Brain microvascular endothelial cell (primary cell): ENCODE measurements around the gene ANKK1.

Experiments
- DNase-seq: peaks from one replicate; pipeline ENCODE4 v3.0.0-alpha.2; 2020
- H3K27ac ChIP-seq: fragments of 250-450 bp; sonication (Bioruptor Pico); 2 replicates; pipeline ENCODE4 v1.5.1; 2020; ENCODE audit warnings: mild to moderate bottlenecking, moderate library complexity
- H3K27me3 ChIP-seq: fragments of 250-450 bp; sonication (Bioruptor Pico); replicated peaks from 2 replicates; pipeline ENCODE4 v1.5.1; 2020; ENCODE audit warnings: mild to moderate bottlenecking
- H3K36me3 ChIP-seq: fragments of 250-450 bp; sonication (Bioruptor Pico); replicated peaks from 2 replicates; pipeline ENCODE4 v1.5.1; 2020; ENCODE audit warnings: mild to moderate bottlenecking
- H3K4me3 ChIP-seq: 2 replicates; pipeline ENCODE4 v1.5.1; 2011; ENCODE audit warnings: low read depth, mild to moderate bottlenecking, control low read depth, low read length, moderate library complexity
- CTCF ChIP-seq: IDR thresholded peaks from 2 replicates; pipeline ENCODE4 v1.5.1; 2011; ENCODE audit warnings: low read depth, mild to moderate bottlenecking, moderate library complexity, low read length, control low read depth, inconsistent platforms; ENCODE audit errors: missing control alignments
- in situ Hi-C: cut with HindIII; loops from 2 replicates; pipeline ENCODE4 v1.10.0; 2017; ENCODE audit warnings: low sequenced_read_pairs, low pct_ligation_motif_present

Gene ANKK1, protein sequence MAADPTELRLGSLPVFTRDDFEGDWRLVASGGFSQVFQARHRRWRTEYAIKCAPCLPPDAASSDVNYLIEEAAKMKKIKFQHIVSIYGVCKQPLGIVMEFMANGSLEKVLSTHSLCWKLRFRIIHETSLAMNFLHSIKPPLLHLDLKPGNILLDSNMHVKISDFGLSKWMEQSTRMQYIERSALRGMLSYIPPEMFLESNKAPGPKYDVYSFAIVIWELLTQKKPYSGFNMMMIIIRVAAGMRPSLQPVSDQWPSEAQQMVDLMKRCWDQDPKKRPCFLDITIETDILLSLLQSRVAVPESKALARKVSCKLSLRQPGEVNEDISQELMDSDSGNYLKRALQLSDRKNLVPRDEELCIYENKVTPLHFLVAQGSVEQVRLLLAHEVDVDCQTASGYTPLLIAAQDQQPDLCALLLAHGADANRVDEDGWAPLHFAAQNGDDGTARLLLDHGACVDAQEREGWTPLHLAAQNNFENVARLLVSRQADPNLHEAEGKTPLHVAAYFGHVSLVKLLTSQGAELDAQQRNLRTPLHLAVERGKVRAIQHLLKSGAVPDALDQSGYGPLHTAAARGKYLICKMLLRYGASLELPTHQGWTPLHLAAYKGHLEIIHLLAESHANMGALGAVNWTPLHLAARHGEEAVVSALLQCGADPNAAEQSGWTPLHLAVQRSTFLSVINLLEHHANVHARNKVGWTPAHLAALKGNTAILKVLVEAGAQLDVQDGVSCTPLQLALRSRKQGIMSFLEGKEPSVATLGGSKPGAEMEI

GRCh38 chr11:113387605-113388211 is at the start of gene ANKK1:
Gene ANKK1, plus strand, starts transcription at chr11:113387779. Its CDS starts 106 bp downstream, at chr11:113387885.
- H3K36me3 ChIP-seq = no peaks in the 10 kb centered on the region
- no peak for DNase-seq
- no peak within 1 kb of the TSS for H3K27ac ChIP-seq
- H3K27me3 ChIP-seq = peaks cover 11% of the 10 kb centered on the region
- in situ Hi-C loops = no loop called here
- peak; percentile 45 for TF ChIP-seq CTCF
- peak within 1 kb of the TSS; percentile 30 for H3K4me3 ChIP-seq

GRCh38 chr11:113338730-113339129 is 48.8 kb upstream of the ANKK1 start:
- Histone ChIP-seq H3K36me3 (no peaks in the 10 kb centered on the region), H3K27me3 (no peaks in the 10 kb centered on the region), H3K27ac (no peak overlapping the region), H3K4me3 (no peak overlapping the region)
- DNase-seq = no peak
- TF ChIP-seq CTCF = peak; percentile 32
- in situ Hi-C loops = no loop called here

DNA sequence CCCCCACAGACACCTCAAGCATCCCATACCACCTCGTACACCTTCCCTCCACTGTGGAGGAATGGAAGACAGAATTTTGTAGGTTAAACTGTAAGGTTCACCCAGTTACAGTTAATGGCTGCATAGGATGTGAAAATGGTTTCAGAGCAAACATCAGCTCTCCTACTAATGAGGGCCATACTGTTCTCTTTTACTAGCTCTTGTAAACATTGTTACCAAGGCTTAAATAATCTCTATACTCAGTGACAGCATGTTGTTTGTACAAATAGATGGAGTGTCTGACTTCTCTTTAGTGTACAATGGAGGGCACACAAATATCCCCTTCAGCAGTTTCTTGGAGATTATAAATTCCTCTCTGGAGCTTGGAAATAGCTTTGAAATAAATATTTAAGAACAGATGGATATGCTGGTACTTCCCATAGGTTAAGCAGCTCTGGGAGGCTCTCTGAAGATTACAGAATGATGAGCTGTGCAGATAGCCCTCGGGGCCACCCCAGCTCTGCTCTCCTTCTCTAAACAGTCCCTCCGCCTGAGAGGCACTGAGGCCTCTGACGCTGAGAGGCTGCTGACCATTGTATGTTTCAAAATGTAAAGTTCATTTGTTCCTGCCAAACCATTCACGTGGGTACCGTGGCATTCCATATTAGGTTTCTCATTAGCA is 47.5 kb upstream of the ANKK1 start:
- no peaks in the 10 kb centered on the region for H3K36me3 ChIP-seq
- DNase-seq = no peak
- no peaks in the 10 kb centered on the region for H3K27me3 ChIP-seq
- H3K27ac ChIP-seq = no peak overlapping the region
- H3K4me3 ChIP-seq = no peak overlapping the region
- no peak for TF ChIP-seq CTCF
- in situ Hi-C loops = no loop called here

GRCh38 chr11:113341388-113342165 is 46.0 kb upstream of the ANKK1 start:
- DNase-seq = no peak
- H3K27ac ChIP-seq = no peak overlapping the region
- no peaks in the 10 kb centered on the region for H3K27me3 ChIP-seq
- in situ Hi-C loops = no loop called here
- no peak for TF ChIP-seq CTCF
- no peaks in the 10 kb centered on the region for H3K36me3 ChIP-seq
- H3K4me3 ChIP-seq = no peak overlapping the region

- no peaks in the 10 kb centered on the region for H3K27me3 ChIP-seq
- in situ Hi-C loops = no loop called here
- H3K27ac ChIP-seq = no peak overlapping the region
- no peak for DNase-seq
- no peak overlapping the region for H3K4me3 ChIP-seq
- no peak for TF ChIP-seq CTCF
- H3K36me3 ChIP-seq = no peaks in the 10 kb centered on the region
Observed at GRCh38 chr11:113345978-113346377, 41.6 kb upstream of the ANKK1 start.
